M059J (cell line): ENCODE data around the gene TET3. TPM values are rescaled to one million over a fixed set of nuclear protein-coding genes. Genes with fewer than 3 reads are reported as not detected.

Experiments used
- DNase-seq: peaks from one replicate; pipeline ENCODE4 v3.0.0-alpha.2; 2012; ENCODE audit warnings: low read depth
- total RNA-seq: library from RNA; depleted of rRNA; stranded (reverse); fragments of >200 nt; shearing (Covaris generic); gene quantifications from 2 replicates; pipeline ENCODE4 v1.2.3, GENCODE V29; 2014

TET3 gene
- total RNA-seq, 1 experiment from 2014 or later, result 4.4 TPM

DNA sequence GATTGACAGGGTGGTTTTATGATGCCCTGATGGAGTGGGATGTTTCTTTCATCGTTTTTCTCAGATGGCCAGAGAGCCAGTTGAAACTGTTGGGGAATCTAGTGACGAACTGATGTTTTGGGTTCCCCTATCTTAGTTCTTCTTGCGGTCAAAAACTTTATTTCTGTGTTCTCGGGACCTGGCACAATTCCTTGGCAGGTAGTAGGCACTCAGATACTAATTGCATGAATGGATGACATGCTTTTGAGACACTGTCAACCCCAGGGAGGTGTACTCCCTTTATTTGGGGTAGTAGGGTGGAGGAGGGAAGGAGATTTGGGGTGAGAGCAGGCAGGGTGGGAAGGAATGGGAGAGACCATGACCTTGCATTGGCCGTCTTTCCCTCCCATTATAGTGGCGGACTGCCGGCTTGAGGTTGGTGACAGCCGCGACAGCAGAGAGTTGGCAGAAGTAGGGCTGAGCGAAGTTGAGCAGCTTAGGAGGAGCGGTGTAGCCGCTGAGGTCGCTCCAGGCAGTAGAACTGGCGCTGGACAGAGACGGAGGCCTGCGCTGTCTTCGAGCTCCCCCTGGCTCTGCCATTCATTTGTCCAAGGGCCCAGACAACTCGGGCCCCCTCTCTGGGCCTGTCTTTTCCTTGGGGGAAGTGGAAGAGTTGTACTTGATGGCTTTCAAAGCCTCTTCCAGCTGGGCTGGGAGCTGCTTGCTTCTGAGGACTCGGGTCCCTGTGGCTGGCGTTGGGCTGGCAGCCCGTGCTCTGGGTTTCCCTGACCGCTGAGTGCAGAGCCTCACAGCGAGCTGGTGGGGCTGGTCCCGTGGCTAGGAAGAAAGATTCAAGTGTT lies 2.6 kb downstream of the TET3 start:
- no peak for DNase-seq

- DNase-seq, result no peak
These were observed 3.4 kb downstream of the TET3 start for GRCh38 chr2:73987948-73988700.

DNA sequence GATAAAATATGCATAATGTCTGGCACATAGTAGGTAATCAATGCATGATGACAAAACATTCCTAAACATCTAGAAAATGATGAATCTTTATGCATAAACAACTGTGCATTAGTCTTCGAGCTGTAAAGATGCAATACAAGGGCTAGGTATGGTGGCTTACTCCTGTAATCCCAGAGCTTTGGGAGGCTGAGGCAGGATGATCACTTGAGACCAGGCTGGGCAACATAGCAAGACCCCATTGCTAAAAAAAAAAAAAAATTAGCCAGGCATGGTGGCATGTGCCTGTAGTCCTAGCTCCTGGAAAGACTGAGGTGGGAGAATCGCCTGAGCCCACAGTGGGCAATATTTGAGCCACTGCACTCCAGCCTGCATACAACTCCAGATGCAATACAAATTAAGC lies 5.3 kb downstream of the TET3 start:
- DNase-seq, result no peak

DNA sequence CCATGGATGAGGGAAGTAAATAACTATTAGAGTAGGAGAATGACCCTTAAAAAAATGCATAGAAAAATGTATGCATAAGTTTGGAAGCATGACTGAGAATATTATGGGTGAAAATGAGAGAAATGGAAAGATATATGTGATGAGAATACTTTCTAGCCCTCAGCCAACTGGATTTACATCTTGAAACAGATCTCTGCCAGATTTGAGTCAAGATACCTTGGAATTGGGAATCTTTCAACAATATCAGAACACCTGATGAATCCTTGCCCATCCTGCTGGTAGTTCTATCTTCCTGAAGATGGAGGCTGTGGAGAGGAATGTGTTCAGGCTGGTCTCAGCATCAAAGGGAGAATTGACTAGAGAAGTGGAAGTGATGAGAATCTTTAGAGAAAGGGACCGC lies 5.8 kb downstream of the TET3 start:
- DNase-seq, result no peak

DNA sequence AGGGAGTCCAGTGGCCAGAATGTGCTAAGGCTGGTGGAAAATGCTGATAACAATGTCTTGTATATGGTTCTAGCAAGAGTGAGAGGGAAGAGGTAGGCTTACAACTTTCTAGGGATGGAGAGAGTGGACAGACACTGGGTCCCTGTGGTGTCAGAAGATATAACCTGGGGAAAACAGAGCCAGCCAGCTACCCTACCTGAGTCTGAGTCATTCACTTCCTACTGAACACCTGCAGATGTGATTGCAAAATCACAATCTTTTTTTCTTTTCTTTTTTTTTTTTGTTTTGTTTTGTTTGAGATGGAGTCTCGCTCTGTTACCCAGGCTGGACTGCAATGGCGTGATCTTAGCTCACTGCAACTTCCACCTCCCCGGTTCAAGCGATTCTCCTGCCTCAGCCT lies 7.3 kb downstream of the TET3 start:
- DNase-seq, result no peak

- DNase-seq, result peak; percentile 51
These were observed 8.7 kb downstream of the TET3 start for GRCh38 chr2:73993376-73993775.

GRCh38 chr2:73993778-73994177 lies 9.1 kb downstream of the TET3 start:
- no peak for DNase-seq

DNA sequence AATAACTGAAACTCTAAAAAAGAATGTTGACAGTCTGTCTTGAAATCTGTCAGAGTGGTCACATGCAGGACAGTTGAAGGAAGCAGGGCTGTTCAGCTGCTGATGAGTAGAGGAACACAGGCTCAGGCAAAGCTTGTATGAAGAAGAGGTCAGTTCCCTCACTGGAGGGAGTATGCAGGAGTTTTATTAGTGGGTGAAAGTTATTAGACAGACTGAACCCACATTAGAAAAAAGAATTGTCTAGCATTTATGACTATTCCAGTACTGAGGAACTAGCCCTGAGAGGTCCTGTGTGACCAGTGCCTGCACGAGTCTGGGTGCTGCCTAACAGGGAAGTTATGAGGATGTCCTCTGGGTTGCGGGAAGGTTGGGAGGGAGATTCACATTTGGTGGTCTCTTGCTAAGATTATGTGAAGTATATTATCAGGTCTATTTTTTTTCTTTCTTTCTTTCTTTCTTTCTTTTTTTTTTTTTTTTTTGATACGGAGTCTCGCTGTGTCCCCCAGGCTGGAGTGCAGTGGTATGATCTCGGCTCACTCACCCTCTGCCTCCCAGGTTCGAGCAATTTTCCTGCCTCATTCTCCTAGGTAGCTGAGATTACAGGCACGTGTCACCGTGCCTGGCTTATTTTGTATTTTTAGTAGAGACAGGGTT lies 9.6 kb downstream of the TET3 start:
- no peak for DNase-seq

- no peak for DNase-seq
These were observed 11.1 kb downstream of the TET3 start for GRCh38 chr2:73995810-73996209.

- DNase-seq, result no peak
These were observed 13.1 kb downstream of the TET3 start for GRCh38 chr2:73997813-73998212.

DNA sequence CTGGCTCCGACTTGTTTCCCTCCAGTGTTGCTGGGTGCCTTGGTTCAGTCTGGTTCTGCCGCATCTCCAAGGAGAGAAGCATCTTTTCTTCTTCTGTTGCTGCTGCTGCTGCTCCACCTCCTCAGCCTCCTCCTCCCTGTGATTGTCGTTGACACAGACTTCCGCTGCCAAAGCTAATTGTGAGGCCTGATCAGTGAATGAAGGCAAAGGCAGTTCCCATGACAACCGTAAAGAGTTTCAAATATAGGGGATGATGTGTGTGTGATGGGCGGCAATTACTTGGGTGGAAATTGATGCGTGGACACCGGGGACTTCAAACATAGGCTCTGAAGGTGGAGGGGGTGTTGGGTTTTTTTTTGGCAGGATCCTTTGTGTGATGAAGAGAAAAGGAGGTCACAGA lies 13.7 kb downstream of the TET3 start:
- DNase-seq, result no peak

GRCh38 chr2:73998933-73999332 lies 14.2 kb downstream of the TET3 start:
- DNase-seq, result no peak

- no peak for DNase-seq
These were observed 15.3 kb downstream of the TET3 start for GRCh38 chr2:73999881-74000597.

- no peak for DNase-seq
These were observed 16.0 kb downstream of the TET3 start for GRCh38 chr2:74000666-74001065.

GRCh38 chr2:74001121-74001520 lies 16.4 kb downstream of the TET3 start:
- peak; percentile 33 for DNase-seq

DNA sequence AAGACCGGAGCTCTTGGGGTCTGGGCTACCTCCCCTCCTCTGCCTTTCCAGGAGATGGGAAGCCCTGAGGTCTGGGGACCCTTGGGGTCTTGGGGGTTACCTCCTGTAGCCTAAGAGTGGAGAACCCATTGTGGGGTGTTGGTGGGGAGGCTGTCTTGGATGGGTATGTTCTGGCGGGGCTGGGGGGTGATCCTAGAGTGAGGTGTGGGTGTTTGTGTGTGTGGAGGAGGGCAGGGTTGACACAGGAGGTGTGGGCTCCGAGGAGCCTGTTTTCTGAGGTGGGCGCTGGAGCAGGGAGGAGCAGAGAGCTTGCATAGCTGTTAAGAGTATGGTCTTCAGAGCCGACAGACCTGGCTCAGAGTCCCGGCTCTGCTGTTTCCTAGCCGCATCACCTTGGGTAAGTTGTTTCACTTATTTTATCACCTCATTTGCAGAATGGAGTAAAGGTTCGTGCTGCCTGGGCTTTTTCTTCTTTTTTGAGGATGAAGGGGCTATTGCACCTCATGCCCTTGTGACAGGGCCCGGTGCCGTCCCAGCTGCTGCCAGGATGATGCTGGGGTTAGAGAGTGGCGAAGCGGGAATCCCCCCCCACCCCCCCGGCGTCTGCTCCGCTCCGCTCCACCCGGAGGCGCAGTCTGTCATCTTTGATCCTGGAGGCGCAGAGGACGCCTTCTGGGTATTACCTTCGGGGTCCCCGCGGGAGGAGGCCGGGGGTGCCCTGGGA lies 17.2 kb downstream of the TET3 start:
- no peak for DNase-seq

- peak; percentile 76 for DNase-seq
These were observed 18.1 kb downstream of the TET3 start for GRCh38 chr2:74002505-74003421.

DNA sequence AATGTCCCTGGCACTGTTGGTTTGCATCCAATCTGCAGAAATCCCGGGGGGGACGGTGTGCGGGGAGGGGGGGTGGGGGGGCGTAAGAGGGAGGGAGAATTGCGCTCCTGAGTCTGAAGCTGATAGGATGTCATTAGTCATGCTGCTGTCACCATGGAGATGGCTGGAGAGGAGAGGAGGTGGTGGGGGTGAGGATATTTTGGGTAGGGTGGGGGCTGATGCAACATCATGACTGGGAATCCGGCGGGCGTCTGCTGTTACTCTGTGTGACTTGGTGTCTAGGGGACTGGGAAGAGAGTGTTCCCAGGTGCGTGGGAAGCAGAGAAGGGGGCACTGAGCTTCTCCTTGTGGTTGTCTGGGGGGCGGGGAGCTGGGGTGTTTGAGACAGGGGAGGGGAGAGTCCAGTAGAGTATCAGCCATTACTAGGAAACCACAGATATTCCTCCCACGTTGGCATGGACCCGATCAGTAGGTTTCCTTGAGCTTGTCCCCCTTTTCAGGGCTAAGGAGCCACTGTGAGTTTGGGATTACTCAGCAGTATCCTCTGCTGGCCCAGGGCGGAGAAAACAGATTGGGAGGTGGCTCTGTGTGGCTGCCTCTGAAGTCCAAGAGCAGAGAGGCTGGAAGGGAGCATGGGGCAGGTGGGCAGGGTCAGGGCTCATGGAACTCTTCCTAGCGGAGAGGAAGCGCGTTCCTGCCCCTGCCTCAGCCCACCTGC lies 18.9 kb downstream of the TET3 start:
- peak; percentile 75 for DNase-seq
